ENCODE results near the gene KCNK1. TPM values are rescaled to one million over a fixed set of nuclear protein-coding genes. Genes with fewer than 3 reads are reported as not detected.
"Not testable (repeated sequence)": the region's sequence is repeated elsewhere in the genome, so short reads cannot be mapped to it uniquely, and the experiment has no call there.

KCNK1 gene
- total and polyA plus RNA-seq, 12 donors = 2.5 to 29.5 (median 14.1) TPM

GRCh38 chr1:233610628-233611027 lies 3.3 kb upstream of the KCNK1 start:
- H3K36me3 ChIP-seq = no peaks in the 10 kb centered on the region
- H3K9me3 ChIP-seq = no peaks in the 10 kb centered on the region
- no peak for DNase-seq
- no peak for TF ChIP-seq CTCF (IDR thresholded peaks at IDR 0.05)
- H3K4me1 ChIP-seq = peaks cover 0 to 9% (median 0%) of the 10 kb centered on the region in 9 donors
- intact Hi-C loops (cut with DNase I) = loop anchor here in 2 of 10 donors (10.0 kb wide), 3 partner anchors 54 to 174 kb away; no protein-coding TSS in a partner anchor
- 83 to 84% methylated on average over 2 of the region's 2 CpGs for WGBS, 2 donors
- no peak overlapping the region for H3K4me3 ChIP-seq
- ATAC-seq = no peak
- no peak overlapping the region for H3K27ac ChIP-seq
- H3K27me3 ChIP-seq = peaks cover 0 to 37% (median 19%) of the 10 kb centered on the region in 7 donors

- intact Hi-C loops (cut with DNase I) = loop anchor here in 2 of 10 donors (10.0 kb wide), 3 partner anchors 53 to 173 kb away; no protein-coding TSS in a partner anchor
- not testable (repeated sequence) for ATAC-seq
Observed at GRCh38 chr1:233611363-233611762, 2.5 kb upstream of the KCNK1 start.

GRCh38 chr1:233614173-233614742 lies 352 bp downstream of the KCNK1 start:
- H3K4me1 ChIP-seq = peaks cover 0 to 12% (median 0%) of the 10 kb centered on the region in 9 donors
- peak overlapping the region; percentile 54 to 71 (median 64) for H3K4me3 ChIP-seq
- H3K27me3 ChIP-seq = peaks cover 0 to 55% (median 19%) of the 10 kb centered on the region in 7 donors
- ATAC-seq (peak; percentile 17 to 70 (median 51)), DNase-seq (peak in 1 of 2 donors; percentile 31)
- no peaks in the 10 kb centered on the region for H3K36me3 ChIP-seq
- 1% methylated on average over 39 to 43 of the region's 43 CpGs for WGBS, 2 donors
- no peak for TF ChIP-seq CTCF (IDR thresholded peaks at IDR 0.05)
- no peaks in the 10 kb centered on the region for H3K9me3 ChIP-seq
- H3K27ac ChIP-seq = peak overlapping the region in 8 of 10 donors; percentile 1 to 75 (median 46)
- intact Hi-C loops (cut with DNase I) = loop anchor here in 2 of 10 donors (10.0 kb wide), 3 partner anchors 51 to 171 kb away; no protein-coding TSS in a partner anchor

More at GRCh38 chr1:233611363-233611762, 2.5 kb upstream of the KCNK1 start:
- not testable (repeated sequence) for H3K4me3 ChIP-seq, DNase-seq, H3K4me1 ChIP-seq, H3K27ac ChIP-seq, H3K9me3 ChIP-seq, H3K36me3 ChIP-seq
- H3K27me3 ChIP-seq = peaks cover 0 to 45% (median 19%) of the 10 kb centered on the region in 7 donors
- 64 to 70% methylated on average over 5 of the region's 5 CpGs for WGBS, 2 donors

GRCh38 chr1:233614743-233615521 lies 1.0 kb downstream of the KCNK1 start:
- TF ChIP-seq CTCF (IDR thresholded peaks at IDR 0.05) = no peak
- Histone ChIP-seq H3K27ac (peak overlapping the region in 8 of 10 donors; percentile 1 to 75 (median 46)), H3K4me3 (peak overlapping the region; percentile 54 to 71 (median 64)), H3K27me3 (peaks cover 0 to 55% (median 19%) of the 10 kb centered on the region in 7 donors), H3K4me1 (peaks cover 0 to 12% (median 0%) of the 10 kb centered on the region in 9 donors), H3K9me3 (no peaks in the 10 kb centered on the region), H3K36me3 (no peaks in the 10 kb centered on the region)
- DNase-seq (no peak), ATAC-seq (peak in 4 of 8 donors; percentile 2 to 30 (median 25))
- intact Hi-C loops (cut with DNase I) = loop anchor here in 2 of 10 donors (10.0 kb wide), 3 partner anchors 50 to 170 kb away; no protein-coding TSS in a partner anchor
- WGBS, 2 donors = 19 to 20% methylated on average over 35 to 36 of the region's 36 CpGs
